ENCODE results near the gene TRPV3. TPM values are rescaled to one million over a fixed set of nuclear protein-coding genes. Genes with fewer than 3 reads are reported as not detected.

Gene TRPV3
- polyA plus RNA-seq, 1 donor (not counting 4 experiments of a cell fraction or from before 2014, with no cell fraction given): 9.4 TPM

DNA sequence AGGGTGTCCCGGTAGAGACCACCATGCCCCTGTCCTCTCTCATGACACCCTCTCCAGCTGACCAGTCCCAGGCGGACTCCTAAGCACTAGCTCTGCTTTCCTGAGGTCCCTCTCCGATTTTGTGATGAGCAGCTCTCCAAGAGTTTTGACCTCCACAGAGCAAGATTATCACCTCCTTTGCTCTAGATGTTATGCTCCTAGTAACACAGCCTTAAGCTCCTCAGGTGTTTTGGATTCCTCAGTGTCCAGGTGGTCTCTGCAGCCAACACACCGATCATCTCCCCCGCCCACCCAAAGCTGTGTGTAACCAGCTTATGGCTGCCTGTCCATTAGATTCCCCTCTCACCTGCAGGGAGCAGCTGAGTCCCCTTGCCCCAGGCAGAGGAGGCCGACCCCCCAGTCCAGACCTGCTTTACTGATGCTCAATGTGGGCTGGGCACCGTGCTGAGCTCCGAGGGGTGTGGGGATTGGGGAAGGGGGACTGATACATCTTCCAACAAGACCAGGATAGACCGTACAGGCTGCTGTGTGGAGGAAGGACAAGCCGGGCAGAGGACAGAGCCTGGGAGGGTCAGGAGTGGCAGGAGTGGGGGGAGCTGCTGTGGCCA is 2.3 kb downstream of the TRPV3 start:
- TF ChIP-seq, protein P1, sequence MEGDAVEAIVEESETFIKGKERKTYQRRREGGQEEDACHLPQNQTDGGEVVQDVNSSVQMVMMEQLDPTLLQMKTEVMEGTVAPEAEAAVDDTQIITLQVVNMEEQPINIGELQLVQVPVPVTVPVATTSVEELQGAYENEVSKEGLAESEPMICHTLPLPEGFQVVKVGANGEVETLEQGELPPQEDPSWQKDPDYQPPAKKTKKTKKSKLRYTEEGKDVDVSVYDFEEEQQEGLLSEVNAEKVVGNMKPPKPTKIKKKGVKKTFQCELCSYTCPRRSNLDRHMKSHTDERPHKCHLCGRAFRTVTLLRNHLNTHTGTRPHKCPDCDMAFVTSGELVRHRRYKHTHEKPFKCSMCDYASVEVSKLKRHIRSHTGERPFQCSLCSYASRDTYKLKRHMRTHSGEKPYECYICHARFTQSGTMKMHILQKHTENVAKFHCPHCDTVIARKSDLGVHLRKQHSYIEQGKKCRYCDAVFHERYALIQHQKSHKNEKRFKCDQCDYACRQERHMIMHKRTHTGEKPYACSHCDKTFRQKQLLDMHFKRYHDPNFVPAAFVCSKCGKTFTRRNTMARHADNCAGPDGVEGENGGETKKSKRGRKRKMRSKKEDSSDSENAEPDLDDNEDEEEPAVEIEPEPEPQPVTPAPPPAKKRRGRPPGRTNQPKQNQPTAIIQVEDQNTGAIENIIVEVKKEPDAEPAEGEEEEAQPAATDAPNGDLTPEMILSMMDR (optimal IDR thresholded peaks at IDR 0.05 in 1 of 3, IDR thresholded peaks at IDR 0.05 in 1 of 3, conservative IDR thresholded peaks at IDR 0.05 in 1 of 3; ENCODE audit: extremely low read depth in 1 of 3, insufficient read depth in 2 of 3, low read length in 3 of 3): no peak
- TF ChIP-seq EZH2 (IDR thresholded peaks at IDR 0.05; ENCODE audit: low read length): no peak
- Histone ChIP-seq H3K4me3 (ENCODE audit: control insufficient read depth in 2 of 3, extremely low read depth in 1 of 3, insufficient read depth in 2 of 3, low read depth in 1 of 3, low read length in 3 of 3) (no peak overlapping the region), H3K27ac (ENCODE audit: control insufficient read depth, insufficient read depth, low read length) (no peak overlapping the region), H3K79me2 (ENCODE audit: control insufficient read depth, insufficient read depth, low read length) (peaks cover 9% of the 10 kb centered on the region), H3K9ac (ENCODE audit: control insufficient read depth, extremely low read depth, insufficient read depth, low read length) (no peak overlapping the region), H3K9me1 (ENCODE audit: control insufficient read depth, extremely low read depth, insufficient read depth, low read length) (no peaks in the 10 kb centered on the region), H2AFZ (ENCODE audit: control insufficient read depth, low read length) (no peak overlapping the region), H3K9me3 (ENCODE audit: control insufficient read depth, low read depth, low read length) (no peaks in the 10 kb centered on the region), H3K4me1 (ENCODE audit: control insufficient read depth, extremely low read depth, insufficient read depth, low read length) (peaks cover 38% of the 10 kb centered on the region), H3K4me2 (ENCODE audit: control insufficient read depth, extremely low read depth, insufficient read depth, low read depth, low read length) (no peak overlapping the region), H4K20me1 (ENCODE audit: control insufficient read depth, extremely low read depth, insufficient read depth, low read length) (no peaks in the 10 kb centered on the region), H3K27me3 (ENCODE audit: control insufficient read depth, extremely low read depth, insufficient read depth, low read length) (no peaks in the 10 kb centered on the region), H3K36me3 (ENCODE audit: control insufficient read depth in 2 of 2, extremely low read depth in 1 of 2, insufficient read depth in 2 of 2, low read length in 2 of 2) (peaks cover 12 to 19% of the 10 kb centered on the region in 2 experiments)
- no peak for DNase-seq (ENCODE audit: low read depth, low spot score)
- dilution Hi-C loops (cut with MboI; ENCODE audit: extremely low pct_ligation_motif_present, low sequenced_read_pairs): no loop called here
- no peak for FAIRE-seq

DNA sequence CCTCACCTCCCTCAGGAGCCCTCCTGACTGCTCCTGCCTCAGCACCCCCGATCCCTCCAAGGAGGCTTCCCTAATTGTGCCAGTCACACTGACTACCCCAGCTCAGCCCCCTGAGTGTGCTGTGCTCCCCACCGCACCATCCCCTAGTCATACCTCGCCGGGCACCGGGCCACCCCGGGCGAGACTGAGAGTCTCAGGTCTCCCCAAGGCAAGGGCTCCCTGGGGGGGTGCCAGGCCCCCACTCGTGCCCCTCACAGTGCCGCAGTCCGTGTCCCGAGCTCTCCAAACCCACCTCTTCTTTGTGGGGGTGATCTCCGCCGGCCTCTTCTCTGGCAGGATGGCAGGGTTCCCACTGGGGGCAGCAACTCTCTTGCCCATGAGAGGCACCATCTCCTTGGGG is 3.2 kb downstream of the TRPV3 start:
- Histone ChIP-seq H3K9me3 (ENCODE audit: control insufficient read depth, low read depth, low read length) (no peaks in the 10 kb centered on the region), H4K20me1 (ENCODE audit: control insufficient read depth, extremely low read depth, insufficient read depth, low read length) (no peaks in the 10 kb centered on the region), H3K79me2 (ENCODE audit: control insufficient read depth, insufficient read depth, low read length) (peaks cover 12% of the 10 kb centered on the region), H3K4me1 (ENCODE audit: control insufficient read depth, extremely low read depth, insufficient read depth, low read length) (peaks cover 37% of the 10 kb centered on the region), H3K36me3 (ENCODE audit: control insufficient read depth in 2 of 2, extremely low read depth in 1 of 2, insufficient read depth in 2 of 2, low read length in 2 of 2) (peaks cover 12 to 19% of the 10 kb centered on the region in 2 experiments), H3K9ac (ENCODE audit: control insufficient read depth, extremely low read depth, insufficient read depth, low read length) (no peak overlapping the region), H3K27me3 (ENCODE audit: control insufficient read depth, extremely low read depth, insufficient read depth, low read length) (no peaks in the 10 kb centered on the region), H3K4me2 (ENCODE audit: control insufficient read depth, extremely low read depth, insufficient read depth, low read depth, low read length) (no peak overlapping the region), H3K27ac (ENCODE audit: control insufficient read depth, insufficient read depth, low read length) (no peak overlapping the region), H2AFZ (ENCODE audit: control insufficient read depth, low read length) (no peak overlapping the region), H3K4me3 (ENCODE audit: control insufficient read depth in 2 of 3, extremely low read depth in 1 of 3, insufficient read depth in 2 of 3, low read depth in 1 of 3, low read length in 3 of 3) (no peak overlapping the region), H3K9me1 (ENCODE audit: control insufficient read depth, extremely low read depth, insufficient read depth, low read length) (no peaks in the 10 kb centered on the region)
- FAIRE-seq (no peak), DNase-seq (ENCODE audit: low read depth, low spot score) (no peak)
- dilution Hi-C loops (cut with MboI; ENCODE audit: extremely low pct_ligation_motif_present, low sequenced_read_pairs): no loop called here
- TF ChIP-seq, protein P1 (optimal IDR thresholded peaks at IDR 0.05 in 1 of 3, IDR thresholded peaks at IDR 0.05 in 1 of 3, conservative IDR thresholded peaks at IDR 0.05 in 1 of 3; ENCODE audit: extremely low read depth in 1 of 3, insufficient read depth in 2 of 3, low read length in 3 of 3): no peak
- no peak for TF ChIP-seq EZH2 (IDR thresholded peaks at IDR 0.05; ENCODE audit: low read length)

Data from keratinocyte (primary cell).